Measurements from ENCODE around the gene KIF21A. TPM values are rescaled to one million over a fixed set of nuclear protein-coding genes. Genes with fewer than 3 reads are reported as not detected.

Gene KIF21A
- total RNA-seq, 1 donor from 2014 or later, result 3.9 TPM

GRCh38 chr12:39364196-39364595 is 78.7 kb downstream of the KIF21A start:
- TF ChIP-seq CTCF (IDR thresholded peaks at IDR 0.05), result no peak
- Mint-ChIP-seq H3K27ac (ENCODE audit: unreplicated experiment) (no peak overlapping the region), H3K9me3 (ENCODE audit: unreplicated experiment) (no peaks in the 10 kb centered on the region), H3K27me3 (ENCODE audit: unreplicated experiment) (no peaks in the 10 kb centered on the region), H3K4me1 (ENCODE audit: unreplicated experiment) (no peaks in the 10 kb centered on the region), H3K36me3 (ENCODE audit: unreplicated experiment) (no peaks in the 10 kb centered on the region), H3K4me3 (ENCODE audit: unreplicated experiment) (no peak overlapping the region)
- no peak for DNase-seq (ENCODE audit: extremely low spot score, unreplicated experiment)

DNA sequence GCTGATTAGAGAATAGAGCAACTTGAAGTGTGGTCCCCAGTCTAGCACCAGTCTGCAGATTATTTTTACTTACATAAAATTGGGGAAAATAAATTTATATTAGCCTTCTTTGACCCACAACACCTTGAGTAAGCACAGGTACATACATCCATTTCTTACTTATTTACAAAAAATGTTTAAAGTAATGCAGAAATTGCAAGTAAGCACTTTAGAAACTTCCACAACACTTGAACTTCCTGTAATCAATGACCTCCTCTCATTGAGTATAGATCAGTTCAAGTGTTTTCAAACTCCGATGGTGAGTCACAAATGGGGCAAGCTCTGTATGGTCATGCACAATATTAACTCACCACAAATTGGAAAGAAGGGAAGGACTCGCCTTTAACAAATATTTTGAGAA is 83.3 kb downstream of the KIF21A start:
- H3K27ac Mint-ChIP-seq (ENCODE audit: unreplicated experiment), result no peak overlapping the region
- H3K4me3 Mint-ChIP-seq (ENCODE audit: unreplicated experiment), result no peak overlapping the region
- H3K27me3 Mint-ChIP-seq (ENCODE audit: unreplicated experiment), result no peaks in the 10 kb centered on the region
- no peak for TF ChIP-seq CTCF (IDR thresholded peaks at IDR 0.05)
- DNase-seq (ENCODE audit: extremely low spot score, unreplicated experiment), result no peak
- no peaks in the 10 kb centered on the region for H3K9me3 Mint-ChIP-seq (ENCODE audit: unreplicated experiment)
- no peaks in the 10 kb centered on the region for H3K4me1 Mint-ChIP-seq (ENCODE audit: unreplicated experiment)
- H3K36me3 Mint-ChIP-seq (ENCODE audit: unreplicated experiment), result no peaks in the 10 kb centered on the region

- H3K27me3 Mint-ChIP-seq (ENCODE audit: unreplicated experiment), result no peaks in the 10 kb centered on the region
- H3K27ac Mint-ChIP-seq (ENCODE audit: unreplicated experiment), result no peak overlapping the region
- no peaks in the 10 kb centered on the region for H3K9me3 Mint-ChIP-seq (ENCODE audit: unreplicated experiment)
- no peak overlapping the region for H3K4me3 Mint-ChIP-seq (ENCODE audit: unreplicated experiment)
- no peaks in the 10 kb centered on the region for H3K4me1 Mint-ChIP-seq (ENCODE audit: unreplicated experiment)
- H3K36me3 Mint-ChIP-seq (ENCODE audit: unreplicated experiment), result no peaks in the 10 kb centered on the region
- no peak for DNase-seq (ENCODE audit: extremely low spot score, unreplicated experiment)
- no peak for TF ChIP-seq CTCF (IDR thresholded peaks at IDR 0.05)
Measured at GRCh38 chr12:39357041-39357440, 85.9 kb downstream of the KIF21A start.

DNA sequence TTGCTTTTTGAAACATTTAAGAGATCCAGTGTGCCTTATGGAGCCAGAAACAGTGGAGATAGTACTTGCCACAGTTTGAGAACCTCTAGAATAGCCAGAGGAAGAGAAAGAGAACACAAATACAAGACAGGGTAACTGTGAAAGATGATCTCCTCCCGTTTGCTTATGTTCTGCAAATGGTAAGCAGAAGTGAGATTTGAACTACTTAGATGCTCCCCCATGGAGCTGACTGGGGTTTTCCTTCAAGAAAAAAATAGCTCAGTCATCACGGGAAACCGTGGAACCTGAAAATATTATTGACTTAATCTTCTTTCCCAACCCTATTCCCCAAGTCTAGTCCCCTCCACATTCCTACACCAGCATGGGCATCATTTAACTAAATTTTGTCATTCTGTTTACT is 87.1 kb downstream of the KIF21A start:
- Mint-ChIP-seq H3K4me1 (ENCODE audit: unreplicated experiment) (no peaks in the 10 kb centered on the region), H3K36me3 (ENCODE audit: unreplicated experiment) (no peaks in the 10 kb centered on the region), H3K27me3 (ENCODE audit: unreplicated experiment) (no peaks in the 10 kb centered on the region), H3K27ac (ENCODE audit: unreplicated experiment) (no peak overlapping the region), H3K9me3 (ENCODE audit: unreplicated experiment) (no peaks in the 10 kb centered on the region), H3K4me3 (ENCODE audit: unreplicated experiment) (no peak overlapping the region)
- DNase-seq (ENCODE audit: extremely low spot score, unreplicated experiment), result no peak
- TF ChIP-seq CTCF (IDR thresholded peaks at IDR 0.05), result no peak

DNA sequence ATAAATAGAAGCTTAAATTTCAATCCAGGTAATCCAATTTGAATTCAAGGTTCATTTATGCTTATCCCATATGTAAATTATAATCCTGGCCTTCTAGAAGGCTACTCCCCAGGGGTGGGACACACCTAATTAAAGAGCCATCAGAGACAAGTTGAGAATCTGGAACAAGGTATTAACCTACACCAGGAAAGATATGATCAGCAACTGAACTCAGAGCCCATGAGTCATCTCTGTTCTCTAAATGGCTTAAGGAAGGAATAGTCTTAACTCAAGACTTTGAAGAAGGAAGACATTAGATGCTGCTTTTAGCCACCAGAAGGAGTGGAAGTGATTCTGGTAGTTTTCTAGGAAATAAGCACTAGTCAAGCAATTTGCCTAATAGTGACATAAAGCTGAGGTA is 88.0 kb downstream of the KIF21A start:
- Mint-ChIP-seq H3K9me3 (ENCODE audit: unreplicated experiment) (no peaks in the 10 kb centered on the region), H3K4me1 (ENCODE audit: unreplicated experiment) (no peaks in the 10 kb centered on the region), H3K36me3 (ENCODE audit: unreplicated experiment) (no peaks in the 10 kb centered on the region), H3K4me3 (ENCODE audit: unreplicated experiment) (no peak overlapping the region), H3K27me3 (ENCODE audit: unreplicated experiment) (no peaks in the 10 kb centered on the region), H3K27ac (ENCODE audit: unreplicated experiment) (no peak overlapping the region)
- DNase-seq (ENCODE audit: extremely low spot score, unreplicated experiment), result no peak
- TF ChIP-seq CTCF (IDR thresholded peaks at IDR 0.05), result no peak
